ENCODE results near the gene AK5.
"Not testable (repeated sequence)": the region's sequence is repeated elsewhere in the genome, so short reads cannot be mapped to it uniquely, and the experiment has no call there.

AK5 gene

DNA sequence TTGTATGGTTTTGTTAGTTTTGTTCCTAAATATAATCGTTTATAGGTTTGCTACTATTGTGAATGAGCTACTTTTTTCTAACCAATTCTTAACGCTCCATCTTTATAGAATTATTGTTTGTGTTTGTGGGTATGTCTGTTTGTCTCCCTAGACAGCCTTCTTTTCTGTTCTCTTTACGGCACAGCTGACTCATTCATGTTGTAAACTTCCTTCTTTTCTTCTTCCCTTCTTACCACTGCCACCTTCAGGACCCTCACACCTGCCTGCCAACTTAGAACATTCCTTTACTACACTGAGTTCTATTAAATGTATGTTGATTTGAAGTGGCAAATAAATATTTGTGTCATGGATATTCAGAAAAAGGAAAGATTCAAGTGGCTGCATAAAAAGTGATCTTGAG, 29.1 kb downstream of the AK5 start:
- DNase-seq = no peak
- no peak overlapping the region for H2AFZ ChIP-seq (ENCODE audit: low read length)
- no peaks in the 10 kb centered on the region for H3K27me3 ChIP-seq (replicated peaks; ENCODE audit: insufficient read depth, low read length)
- H3K4me1 ChIP-seq (ENCODE audit: low read length) = no peaks in the 10 kb centered on the region
- H3K9me2 ChIP-seq (replicated peaks; ENCODE audit: insufficient read depth, low read length) = no peaks in the 10 kb centered on the region
- TF ChIP-seq, protein P1, sequence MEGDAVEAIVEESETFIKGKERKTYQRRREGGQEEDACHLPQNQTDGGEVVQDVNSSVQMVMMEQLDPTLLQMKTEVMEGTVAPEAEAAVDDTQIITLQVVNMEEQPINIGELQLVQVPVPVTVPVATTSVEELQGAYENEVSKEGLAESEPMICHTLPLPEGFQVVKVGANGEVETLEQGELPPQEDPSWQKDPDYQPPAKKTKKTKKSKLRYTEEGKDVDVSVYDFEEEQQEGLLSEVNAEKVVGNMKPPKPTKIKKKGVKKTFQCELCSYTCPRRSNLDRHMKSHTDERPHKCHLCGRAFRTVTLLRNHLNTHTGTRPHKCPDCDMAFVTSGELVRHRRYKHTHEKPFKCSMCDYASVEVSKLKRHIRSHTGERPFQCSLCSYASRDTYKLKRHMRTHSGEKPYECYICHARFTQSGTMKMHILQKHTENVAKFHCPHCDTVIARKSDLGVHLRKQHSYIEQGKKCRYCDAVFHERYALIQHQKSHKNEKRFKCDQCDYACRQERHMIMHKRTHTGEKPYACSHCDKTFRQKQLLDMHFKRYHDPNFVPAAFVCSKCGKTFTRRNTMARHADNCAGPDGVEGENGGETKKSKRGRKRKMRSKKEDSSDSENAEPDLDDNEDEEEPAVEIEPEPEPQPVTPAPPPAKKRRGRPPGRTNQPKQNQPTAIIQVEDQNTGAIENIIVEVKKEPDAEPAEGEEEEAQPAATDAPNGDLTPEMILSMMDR (IDR thresholded peaks at IDR 0.05; ENCODE audit: low read length) = no peak
- no peak for TF ChIP-seq EZH2phosphoT487 (IDR thresholded peaks at IDR 0.05; ENCODE audit: low read length)
- TF ChIP-seq EZH2 (optimal IDR thresholded peaks at IDR 0.05; ENCODE audit: low read depth, low read length) = no peak
- no peaks in the 10 kb centered on the region for H4K20me1 ChIP-seq (ENCODE audit: insufficient read depth, low read length)
- H3K4me3 ChIP-seq (ENCODE audit: low read length) = no peak overlapping the region
- no peaks in the 10 kb centered on the region for H3K79me2 ChIP-seq (ENCODE audit: low read length)
- H3K9me3 ChIP-seq (replicated peaks; ENCODE audit: insufficient read depth, low read length) = no peaks in the 10 kb centered on the region
- H3K27ac ChIP-seq (ENCODE audit: low read length) = no peak overlapping the region
- H3F3A ChIP-seq (ENCODE audit: insufficient read depth, low read length) = no peaks in the 10 kb centered on the region
- no peak overlapping the region for H3K9ac ChIP-seq (ENCODE audit: low read length)
- H3K36me3 ChIP-seq (replicated peaks; ENCODE audit: insufficient read depth, low read length) = no peaks in the 10 kb centered on the region
- no peak overlapping the region for H3K4me2 ChIP-seq (ENCODE audit: low read depth, low read length)

DNA sequence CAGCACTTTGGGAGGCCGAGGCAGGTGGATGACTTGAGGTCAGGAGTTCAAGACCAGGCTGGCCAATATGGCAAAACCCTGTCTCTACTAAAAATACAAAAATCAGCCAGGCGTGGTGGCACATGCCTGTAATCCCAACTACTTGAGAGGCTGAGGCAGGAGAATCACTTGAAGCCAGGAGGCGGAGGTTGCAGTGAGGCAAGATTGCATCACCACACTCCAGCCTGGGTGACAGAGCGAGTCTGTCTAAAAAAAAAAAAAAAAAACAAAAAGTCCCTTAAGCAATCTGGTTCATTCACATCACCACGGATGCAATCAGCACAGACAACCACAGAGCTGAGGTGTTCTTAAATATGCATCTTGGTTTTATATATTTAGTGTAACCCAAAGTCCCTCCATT, 30.5 kb downstream of the AK5 start:
- H4K20me1 ChIP-seq (ENCODE audit: insufficient read depth, low read length); H3K27me3 ChIP-seq (replicated peaks; ENCODE audit: insufficient read depth, low read length); H3F3A ChIP-seq (ENCODE audit: insufficient read depth, low read length); H3K4me3 ChIP-seq (ENCODE audit: low read length); H3K9me3 ChIP-seq (replicated peaks; ENCODE audit: insufficient read depth, low read length); H3K36me3 ChIP-seq (replicated peaks; ENCODE audit: insufficient read depth, low read length); H3K4me1 ChIP-seq (ENCODE audit: low read length); H3K27ac ChIP-seq (ENCODE audit: low read length); DNase-seq; H3K4me2 ChIP-seq (ENCODE audit: low read depth, low read length); H2AFZ ChIP-seq (ENCODE audit: low read length); H3K79me2 ChIP-seq (ENCODE audit: low read length); H3K9ac ChIP-seq (ENCODE audit: low read length); H3K9me2 ChIP-seq (replicated peaks; ENCODE audit: insufficient read depth, low read length): not testable (repeated sequence)

DNA sequence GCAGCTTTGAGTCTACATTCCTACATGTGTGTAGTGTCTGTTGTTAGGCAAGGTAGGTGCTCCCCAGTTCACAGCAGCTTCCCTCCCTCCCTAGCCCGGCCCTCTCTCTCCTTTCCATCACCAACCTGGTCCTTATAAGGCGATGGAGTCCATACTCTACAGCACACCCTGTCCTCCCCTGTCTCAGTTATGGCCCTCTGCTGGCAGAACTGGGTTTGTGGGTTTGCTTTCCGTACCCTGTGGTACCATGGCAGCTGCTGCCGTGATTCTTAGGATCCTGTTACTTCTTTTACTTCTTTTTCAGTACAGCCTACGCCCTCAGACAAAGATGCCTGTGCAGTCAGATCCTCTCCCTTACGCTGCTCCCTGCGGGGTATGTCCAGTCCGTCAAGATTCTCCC, 31.7 kb downstream of the AK5 start:
- Histone ChIP-seq H3F3A (ENCODE audit: insufficient read depth, low read length) (no peaks in the 10 kb centered on the region), H3K4me2 (ENCODE audit: low read depth, low read length) (no peak overlapping the region), H3K9me3 (replicated peaks; ENCODE audit: insufficient read depth, low read length) (no peaks in the 10 kb centered on the region), H3K27me3 (replicated peaks; ENCODE audit: insufficient read depth, low read length) (no peaks in the 10 kb centered on the region), H3K9me2 (replicated peaks; ENCODE audit: insufficient read depth, low read length) (no peaks in the 10 kb centered on the region), H3K36me3 (replicated peaks; ENCODE audit: insufficient read depth, low read length) (no peaks in the 10 kb centered on the region), H3K9ac (ENCODE audit: low read length) (no peak overlapping the region), H2AFZ (ENCODE audit: low read length) (no peak overlapping the region), H3K4me1 (ENCODE audit: low read length) (no peaks in the 10 kb centered on the region), H3K27ac (ENCODE audit: low read length) (no peak overlapping the region), H3K79me2 (ENCODE audit: low read length) (no peaks in the 10 kb centered on the region), H4K20me1 (ENCODE audit: insufficient read depth, low read length) (no peaks in the 10 kb centered on the region), H3K4me3 (ENCODE audit: low read length) (no peak overlapping the region)
- peak; percentile 12 for DNase-seq
- TF ChIP-seq EZH2phosphoT487 (IDR thresholded peaks at IDR 0.05; ENCODE audit: low read length) = no peak
- TF ChIP-seq EZH2 (optimal IDR thresholded peaks at IDR 0.05; ENCODE audit: low read depth, low read length) = no peak
- TF ChIP-seq, protein P1 (IDR thresholded peaks at IDR 0.05; ENCODE audit: low read length) = peak; percentile 22

- TF ChIP-seq EZH2 (optimal IDR thresholded peaks at IDR 0.05; ENCODE audit: low read depth, low read length) = no peak
- TF ChIP-seq EZH2phosphoT487 (IDR thresholded peaks at IDR 0.05; ENCODE audit: low read length) = no peak
- TF ChIP-seq, protein P1 (IDR thresholded peaks at IDR 0.05; ENCODE audit: low read length) = no peak
- Histone ChIP-seq H3F3A (ENCODE audit: insufficient read depth, low read length) (no peaks in the 10 kb centered on the region), H3K9ac (ENCODE audit: low read length) (no peak overlapping the region), H3K36me3 (replicated peaks; ENCODE audit: insufficient read depth, low read length) (no peaks in the 10 kb centered on the region), H3K4me1 (ENCODE audit: low read length) (no peaks in the 10 kb centered on the region), H2AFZ (ENCODE audit: low read length) (no peak overlapping the region), H3K9me2 (replicated peaks; ENCODE audit: insufficient read depth, low read length) (no peaks in the 10 kb centered on the region), H3K27ac (ENCODE audit: low read length) (no peak overlapping the region), H3K9me3 (replicated peaks; ENCODE audit: insufficient read depth, low read length) (no peaks in the 10 kb centered on the region), H3K79me2 (ENCODE audit: low read length) (no peaks in the 10 kb centered on the region), H3K4me3 (ENCODE audit: low read length) (no peak overlapping the region), H3K4me2 (ENCODE audit: low read depth, low read length) (no peak overlapping the region), H4K20me1 (ENCODE audit: insufficient read depth, low read length) (no peaks in the 10 kb centered on the region), H3K27me3 (replicated peaks; ENCODE audit: insufficient read depth, low read length) (no peaks in the 10 kb centered on the region)
- no peak for DNase-seq
Measured at GRCh38 chr1:77316006-77316405, 34.2 kb downstream of the AK5 start.

All from MM.1S (cell line).